ENCODE data around the gene TMEM25.

TMEM25 gene

DNA sequence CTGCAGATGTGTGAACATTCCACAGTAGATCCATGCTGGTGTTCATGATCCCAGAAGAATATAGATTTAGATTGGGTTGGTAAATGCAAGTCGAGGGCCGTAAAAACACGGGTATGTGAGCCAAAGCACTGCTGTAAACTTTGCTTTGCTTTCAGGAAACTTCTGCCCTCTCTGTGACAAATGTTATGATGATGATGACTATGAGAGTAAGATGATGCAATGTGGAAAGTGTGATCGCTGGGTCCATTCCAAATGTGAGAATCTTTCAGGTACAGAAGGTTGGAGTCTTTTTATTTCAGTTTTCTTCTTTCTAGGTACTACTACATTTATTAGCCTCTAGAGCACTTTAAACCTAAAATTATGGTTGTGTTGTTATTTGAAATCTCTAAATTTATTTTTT, 40.0 kb upstream of the TMEM25 start:
- Histone ChIP-seq H3K36me3 (peaks cover 72 to 94% (median 79%) of the 10 kb centered on the region in 3 donors), H3K27me3 (no peaks in the 10 kb centered on the region), H3K9me3 (no peaks in the 10 kb centered on the region), H3K4me1 (no peaks in the 10 kb centered on the region), H3K4me3 (no peak overlapping the region), H3K27ac (no peak overlapping the region)
- intact Hi-C loops (cut with DNase I; ENCODE audit: low total_unique reads), result no loop called here
- TF ChIP-seq, protein P1, sequence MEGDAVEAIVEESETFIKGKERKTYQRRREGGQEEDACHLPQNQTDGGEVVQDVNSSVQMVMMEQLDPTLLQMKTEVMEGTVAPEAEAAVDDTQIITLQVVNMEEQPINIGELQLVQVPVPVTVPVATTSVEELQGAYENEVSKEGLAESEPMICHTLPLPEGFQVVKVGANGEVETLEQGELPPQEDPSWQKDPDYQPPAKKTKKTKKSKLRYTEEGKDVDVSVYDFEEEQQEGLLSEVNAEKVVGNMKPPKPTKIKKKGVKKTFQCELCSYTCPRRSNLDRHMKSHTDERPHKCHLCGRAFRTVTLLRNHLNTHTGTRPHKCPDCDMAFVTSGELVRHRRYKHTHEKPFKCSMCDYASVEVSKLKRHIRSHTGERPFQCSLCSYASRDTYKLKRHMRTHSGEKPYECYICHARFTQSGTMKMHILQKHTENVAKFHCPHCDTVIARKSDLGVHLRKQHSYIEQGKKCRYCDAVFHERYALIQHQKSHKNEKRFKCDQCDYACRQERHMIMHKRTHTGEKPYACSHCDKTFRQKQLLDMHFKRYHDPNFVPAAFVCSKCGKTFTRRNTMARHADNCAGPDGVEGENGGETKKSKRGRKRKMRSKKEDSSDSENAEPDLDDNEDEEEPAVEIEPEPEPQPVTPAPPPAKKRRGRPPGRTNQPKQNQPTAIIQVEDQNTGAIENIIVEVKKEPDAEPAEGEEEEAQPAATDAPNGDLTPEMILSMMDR (IDR thresholded peaks at IDR 0.05), result no peak
- DNase-seq, result no peak

DNA sequence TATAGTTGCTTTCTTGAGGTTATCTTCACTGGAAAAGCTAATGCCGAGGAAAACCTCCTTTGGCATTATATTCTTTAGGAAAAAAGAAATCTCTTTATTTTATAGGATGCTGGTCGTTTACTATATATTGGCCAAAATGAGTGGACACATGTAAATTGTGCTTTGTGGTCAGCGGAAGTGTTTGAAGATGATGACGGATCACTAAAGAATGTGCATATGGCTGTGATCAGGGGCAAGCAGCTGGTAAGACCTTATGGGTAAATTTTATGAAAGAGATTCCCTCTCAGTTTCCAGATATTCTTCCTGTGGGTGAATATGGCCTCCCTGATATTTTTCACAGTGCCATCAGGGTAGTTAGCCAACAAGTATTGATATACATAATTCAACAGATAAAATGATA, 33.2 kb upstream of the TMEM25 start:
- H3K27me3 ChIP-seq, result no peaks in the 10 kb centered on the region
- no peaks in the 10 kb centered on the region for H3K4me1 ChIP-seq
- TF ChIP-seq, protein P1 (IDR thresholded peaks at IDR 0.05), result no peak
- intact Hi-C loops (cut with DNase I; ENCODE audit: low total_unique reads), result no loop called here
- H3K9me3 ChIP-seq, result no peaks in the 10 kb centered on the region
- DNase-seq, result no peak
- H3K4me3 ChIP-seq, result no peak overlapping the region
- no peak overlapping the region for H3K27ac ChIP-seq
- H3K36me3 ChIP-seq, result peaks cover 95 to 100% (median 96%) of the 10 kb centered on the region in 3 donors

GRCh38 chr11:118503216-118503615, 27.8 kb upstream of the TMEM25 start:
- intact Hi-C loops (cut with DNase I; ENCODE audit: low total_unique reads), result no loop called here
- H3K36me3 ChIP-seq, result peaks cover 93 to 100% (median 99%) of the 10 kb centered on the region in 3 donors
- TF ChIP-seq, protein P1 (IDR thresholded peaks at IDR 0.05), result no peak
- H3K4me3 ChIP-seq, result no peak overlapping the region
- no peak for DNase-seq
- H3K4me1 ChIP-seq, result no peaks in the 10 kb centered on the region
- no peaks in the 10 kb centered on the region for H3K27me3 ChIP-seq
- H3K9me3 ChIP-seq, result no peaks in the 10 kb centered on the region
- H3K27ac ChIP-seq, result no peak overlapping the region

DNA sequence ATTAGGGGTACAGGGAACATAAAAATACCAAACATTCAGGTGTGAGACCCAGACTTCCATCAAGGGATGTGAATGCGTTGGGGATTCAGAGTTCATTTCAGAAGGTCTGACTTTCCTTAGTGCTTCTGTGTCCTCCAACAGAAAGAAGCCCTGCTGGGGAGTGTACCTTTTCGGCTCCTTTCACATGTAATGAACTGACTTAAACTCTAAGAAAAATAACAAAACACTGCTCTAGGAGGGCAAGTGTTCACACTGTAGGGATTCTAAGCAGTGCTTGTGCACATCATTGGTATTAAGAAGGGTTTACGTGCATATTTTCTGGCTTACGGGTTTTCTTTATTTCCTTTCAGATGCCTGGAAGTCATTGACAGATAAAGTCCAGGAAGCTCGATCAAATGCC, 19.4 kb upstream of the TMEM25 start:
- H3K4me1 ChIP-seq, result no peaks in the 10 kb centered on the region
- TF ChIP-seq, protein P1 (IDR thresholded peaks at IDR 0.05), result no peak
- H3K4me3 ChIP-seq, result no peak overlapping the region
- H3K9me3 ChIP-seq, result no peaks in the 10 kb centered on the region
- no peak for DNase-seq
- no peaks in the 10 kb centered on the region for H3K27me3 ChIP-seq
- intact Hi-C loops (cut with DNase I; ENCODE audit: low total_unique reads), result no loop called here
- no peak overlapping the region for H3K27ac ChIP-seq
- H3K36me3 ChIP-seq, result peaks cover 97 to 100% (median 98%) of the 10 kb centered on the region in 3 donors

DNA sequence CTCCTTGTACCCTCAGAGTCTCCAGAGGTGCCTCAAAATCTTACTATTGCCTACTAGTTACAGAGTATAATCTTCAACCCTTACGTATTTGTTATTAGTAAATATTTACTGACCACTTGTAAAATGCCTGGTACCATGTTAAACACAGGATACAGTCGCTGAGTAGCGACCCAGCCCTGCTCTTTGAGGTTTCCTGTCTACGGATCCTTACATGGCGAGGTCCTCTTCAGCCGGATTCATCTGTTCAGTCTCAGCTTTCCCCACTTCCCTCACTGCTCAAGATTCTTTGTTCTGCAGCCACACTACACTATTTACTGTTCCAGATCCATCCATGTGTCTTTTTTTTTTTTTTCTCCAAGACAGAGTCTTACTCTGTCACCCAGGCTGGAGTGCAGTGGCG, 16.9 kb upstream of the TMEM25 start:
- H3K4me3 ChIP-seq, result no peak overlapping the region
- no peaks in the 10 kb centered on the region for H3K4me1 ChIP-seq
- peaks cover 89 to 98% (median 92%) of the 10 kb centered on the region in 3 donors for H3K36me3 ChIP-seq
- no peaks in the 10 kb centered on the region for H3K9me3 ChIP-seq
- no peak overlapping the region for H3K27ac ChIP-seq
- TF ChIP-seq, protein P1 (IDR thresholded peaks at IDR 0.05), result no peak
- H3K27me3 ChIP-seq, result no peaks in the 10 kb centered on the region
- no peak for DNase-seq
- intact Hi-C loops (cut with DNase I; ENCODE audit: low total_unique reads), result no loop called here

- intact Hi-C loops (cut with DNase I; ENCODE audit: low total_unique reads), result no loop called here
- H3K4me1 ChIP-seq, result peaks cover 0 to 16% (median 0%) of the 10 kb centered on the region in 4 donors
- no peaks in the 10 kb centered on the region for H3K27me3 ChIP-seq
- H3K9me3 ChIP-seq, result no peaks in the 10 kb centered on the region
- no peak overlapping the region for H3K27ac ChIP-seq
- H3K36me3 ChIP-seq, result peaks cover 81 to 97% (median 93%) of the 10 kb centered on the region in 3 donors
- TF ChIP-seq, protein P1 (IDR thresholded peaks at IDR 0.05), result no peak
- no peak for DNase-seq
- H3K4me3 ChIP-seq, result no peak overlapping the region
Observed at GRCh38 chr11:118519549-118519948, 11.4 kb upstream of the TMEM25 start.
